NB4 (cell line): ENCODE data around the gene ENTPD6.

ENCODE experiments used
- DNase-seq: peaks from one replicate; pipeline ENCODE4 v3.0.0; 2010; ENCODE audit warnings: low read depth
- H3K4me3 ChIP-seq: one replicate; pipeline ENCODE4 v1.5.1; 2011; ENCODE audit warnings: mild to moderate bottlenecking, low read depth, low read length, moderate library complexity
- MYC ChIP-seq: IDR thresholded peaks from 2 replicates; pipeline ENCODE4 v1.6.1; 2011; ENCODE audit warnings: low read depth, low read length
- POLR2A ChIP-seq: IDR thresholded peaks from 2 replicates; pipeline ENCODE4 v1.6.1; 2011; ENCODE audit warnings: mild to moderate bottlenecking; ENCODE audit not compliant: insufficient read length; ENCODE audit errors: extremely low read depth
- TF ChIP-seq, protein P1 (sequence below): IDR thresholded peaks from one replicate; pipeline ENCODE4 v1.5.1; 2012; ENCODE audit warnings: low read depth, low read length
- TF ChIP-seq, protein P2 (sequence below): IDR thresholded peaks from 2 replicates; pipeline ENCODE4 v1.6.1; 2011; ENCODE audit warnings: low read depth, low read length

ENTPD6 gene

GRCh38 chr20:25187220-25187619, 8.3 kb upstream of the ENTPD6 start:
- H3K4me3 ChIP-seq = no peak overlapping the region
- TF ChIP-seq, protein P1, sequence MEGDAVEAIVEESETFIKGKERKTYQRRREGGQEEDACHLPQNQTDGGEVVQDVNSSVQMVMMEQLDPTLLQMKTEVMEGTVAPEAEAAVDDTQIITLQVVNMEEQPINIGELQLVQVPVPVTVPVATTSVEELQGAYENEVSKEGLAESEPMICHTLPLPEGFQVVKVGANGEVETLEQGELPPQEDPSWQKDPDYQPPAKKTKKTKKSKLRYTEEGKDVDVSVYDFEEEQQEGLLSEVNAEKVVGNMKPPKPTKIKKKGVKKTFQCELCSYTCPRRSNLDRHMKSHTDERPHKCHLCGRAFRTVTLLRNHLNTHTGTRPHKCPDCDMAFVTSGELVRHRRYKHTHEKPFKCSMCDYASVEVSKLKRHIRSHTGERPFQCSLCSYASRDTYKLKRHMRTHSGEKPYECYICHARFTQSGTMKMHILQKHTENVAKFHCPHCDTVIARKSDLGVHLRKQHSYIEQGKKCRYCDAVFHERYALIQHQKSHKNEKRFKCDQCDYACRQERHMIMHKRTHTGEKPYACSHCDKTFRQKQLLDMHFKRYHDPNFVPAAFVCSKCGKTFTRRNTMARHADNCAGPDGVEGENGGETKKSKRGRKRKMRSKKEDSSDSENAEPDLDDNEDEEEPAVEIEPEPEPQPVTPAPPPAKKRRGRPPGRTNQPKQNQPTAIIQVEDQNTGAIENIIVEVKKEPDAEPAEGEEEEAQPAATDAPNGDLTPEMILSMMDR = no peak
- TF ChIP-seq, protein P2, sequence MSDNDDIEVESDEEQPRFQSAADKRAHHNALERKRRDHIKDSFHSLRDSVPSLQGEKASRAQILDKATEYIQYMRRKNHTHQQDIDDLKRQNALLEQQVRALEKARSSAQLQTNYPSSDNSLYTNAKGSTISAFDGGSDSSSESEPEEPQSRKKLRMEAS = no peak
- TF ChIP-seq POLR2A (no peak), MYC (no peak)
- DNase-seq = no peak

GRCh38 chr20:25187635-25188034, 7.9 kb upstream of the ENTPD6 start:
- DNase-seq = no peak
- H3K4me3 ChIP-seq = no peak overlapping the region
- TF ChIP-seq, protein P2 = no peak
- TF ChIP-seq POLR2A (no peak), MYC (no peak)
- TF ChIP-seq, protein P1 = no peak

- H3K4me3 ChIP-seq = no peak overlapping the region
- no peak for DNase-seq
- TF ChIP-seq MYC (no peak), POLR2A (no peak)
- TF ChIP-seq, protein P2 = no peak
- TF ChIP-seq, protein P1 = no peak
Observed at GRCh38 chr20:25188218-25188617, 7.3 kb upstream of the ENTPD6 start.

- H3K4me3 ChIP-seq = no peak overlapping the region
- TF ChIP-seq, protein P1 = no peak
- TF ChIP-seq MYC = no peak
- TF ChIP-seq, protein P2 = no peak
- TF ChIP-seq POLR2A = no peak
- DNase-seq = no peak
Observed at GRCh38 chr20:25191051-25191450, 4.5 kb upstream of the ENTPD6 start.

DNA sequence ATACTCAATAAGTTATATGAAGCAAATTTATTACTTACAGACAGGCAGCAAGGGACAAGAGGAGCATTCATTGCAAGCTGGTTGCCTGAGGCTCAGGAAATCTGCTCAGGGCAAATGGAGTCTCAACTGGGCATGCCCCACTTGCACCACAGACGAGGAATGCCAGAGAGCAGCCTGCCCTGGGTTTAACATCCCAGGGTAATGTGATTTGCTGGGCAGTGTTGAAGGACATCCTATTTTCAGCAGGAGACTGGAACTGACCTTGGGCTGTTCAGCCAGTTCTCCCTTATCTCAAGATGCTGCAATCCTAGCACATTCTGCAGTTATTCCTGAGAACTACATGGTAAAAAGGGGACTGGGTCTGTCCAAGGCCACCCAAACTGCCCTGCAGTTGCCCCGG, 3.8 kb upstream of the ENTPD6 start:
- DNase-seq = no peak
- TF ChIP-seq POLR2A = no peak
- TF ChIP-seq, protein P2 = no peak
- TF ChIP-seq, protein P1 = no peak
- TF ChIP-seq MYC = no peak
- no peak overlapping the region for H3K4me3 ChIP-seq

DNA sequence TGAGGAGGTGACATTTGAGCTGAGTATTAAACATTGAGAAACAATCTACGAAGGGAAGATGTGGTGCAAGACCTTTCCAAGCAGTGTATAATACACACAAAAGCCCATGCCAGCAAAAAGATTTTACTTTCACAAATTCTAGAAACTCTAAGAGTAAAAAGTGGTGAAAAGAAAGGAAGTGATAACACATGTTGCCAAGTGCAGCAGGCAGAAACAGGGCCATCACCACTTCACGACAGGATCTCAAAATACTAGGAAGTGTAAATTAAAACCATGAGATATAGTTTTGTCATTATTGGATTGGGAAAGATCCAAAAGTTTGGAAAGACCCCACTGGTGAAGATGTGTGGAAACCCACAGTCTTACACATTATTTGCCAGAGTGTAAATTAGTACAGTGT, 1.7 kb upstream of the ENTPD6 start:
- TF ChIP-seq MYC = no peak
- H3K4me3 ChIP-seq = no peak overlapping the region
- no peak for DNase-seq
